BE2C (cell line): ENCODE measurements around the gene PHACTR1.

ENCODE experiments used
- DNase-seq: peaks from one replicate; pipeline ENCODE4 v3.0.0-alpha.2; 2020
- H3K27me3 ChIP-seq: fragments of 250-450 bp; sonication (Bioruptor Pico); 2 replicates; pipeline ENCODE4 v1.5.1; 2020; ENCODE audit warnings: mild to moderate bottlenecking
- H3K36me3 ChIP-seq: fragments of 250-450 bp; sonication (Bioruptor Pico); 2 replicates; pipeline ENCODE4 v1.5.1; 2020; ENCODE audit warnings: mild to moderate bottlenecking
- H3K4me1 ChIP-seq: fragments of 250-450 bp; sonication (Bioruptor Pico); 2 replicates; pipeline ENCODE4 v1.5.1; 2020
- H3K4me3 ChIP-seq: 2 replicates; pipeline ENCODE4 v1.5.1; 2011; ENCODE audit warnings: low read depth, low read length
- H3K9me3 ChIP-seq: fragments of 250-450 bp; sonication (Bioruptor Pico); 2 replicates; pipeline ENCODE4 v1.5.1; 2020
- CTCF ChIP-seq: IDR thresholded peaks from 2 replicates; pipeline ENCODE4 v1.5.1; 2012; ENCODE audit warnings: mild to moderate bottlenecking, low read depth, low read length

PHACTR1 gene

GRCh38 chr6:13287104-13287503 is 570.5 kb downstream of the PHACTR1 start:
- no peak for DNase-seq
- Histone ChIP-seq H3K36me3 (no peaks in the 10 kb centered on the region), H3K9me3 (no peaks in the 10 kb centered on the region)

GRCh38 chr6:13288481-13288880 is 571.9 kb downstream of the PHACTR1 start:
- no peak for TF ChIP-seq CTCF
- H3K36me3 ChIP-seq, result no peaks in the 10 kb centered on the region

More at GRCh38 chr6:13287104-13287503, 570.5 kb downstream of the PHACTR1 start:
- H3K4me3 ChIP-seq, result no peak overlapping the region
- no peak for TF ChIP-seq CTCF
- no peaks in the 10 kb centered on the region for H3K4me1 ChIP-seq
- H3K27me3 ChIP-seq, result no peaks in the 10 kb centered on the region

GRCh38 chr6:13288969-13289391 is 572.4 kb downstream of the PHACTR1 start:
- TF ChIP-seq CTCF, result no peak
- Histone ChIP-seq H3K9me3 (no peaks in the 10 kb centered on the region), H3K27me3 (no peaks in the 10 kb centered on the region), H3K36me3 (no peaks in the 10 kb centered on the region), H3K4me3 (no peak overlapping the region), H3K4me1 (no peaks in the 10 kb centered on the region)
- no peak for DNase-seq

More at GRCh38 chr6:13288481-13288880, 571.9 kb downstream of the PHACTR1 start:
- no peak for DNase-seq
- Histone ChIP-seq H3K4me1 (no peaks in the 10 kb centered on the region), H3K4me3 (no peak overlapping the region), H3K9me3 (no peaks in the 10 kb centered on the region), H3K27me3 (no peaks in the 10 kb centered on the region)

GRCh38 chr6:13289789-13290318 is 573.3 kb downstream of the PHACTR1 start:
- Histone ChIP-seq H3K27me3 (no peaks in the 10 kb centered on the region), H3K4me3 (no peak overlapping the region), H3K9me3 (no peaks in the 10 kb centered on the region), H3K4me1 (no peaks in the 10 kb centered on the region), H3K36me3 (no peaks in the 10 kb centered on the region; the same call in 1 of the 2 replicates)
- TF ChIP-seq CTCF, result no peak
- no peak for DNase-seq

- no peak overlapping the region for H3K4me3 ChIP-seq
Observed at GRCh38 chr6:13290335-13290734, 573.8 kb downstream of the PHACTR1 start.

More at GRCh38 chr6:13290335-13290734, 573.8 kb downstream of the PHACTR1 start:
- no peaks in the 10 kb centered on the region for H3K4me1 ChIP-seq
- no peaks in the 10 kb centered on the region; the same call in 1 of the 2 replicates for H3K36me3 ChIP-seq
- no peak for DNase-seq
- no peaks in the 10 kb centered on the region for H3K9me3 ChIP-seq
- no peaks in the 10 kb centered on the region for H3K27me3 ChIP-seq
- no peak for TF ChIP-seq CTCF
